Measurements from ENCODE around the gene CFAP91.

Gene CFAP91

GRCh38 chr3:119702530-119703527, at the start of gene CFAP91:
TSS of gene CFAP91 (plus strand) at chr3:119703022. CDS start at chr3:119703099, 77 bp downstream.
- DNase-seq = peak; percentile 79

- DNase-seq = no peak
Measured at GRCh38 chr3:119653876-119654275, 48.9 kb upstream of the CFAP91 start.

- no peak for DNase-seq
Measured at GRCh38 chr3:119657887-119658702, 44.7 kb upstream of the CFAP91 start.

DNA sequence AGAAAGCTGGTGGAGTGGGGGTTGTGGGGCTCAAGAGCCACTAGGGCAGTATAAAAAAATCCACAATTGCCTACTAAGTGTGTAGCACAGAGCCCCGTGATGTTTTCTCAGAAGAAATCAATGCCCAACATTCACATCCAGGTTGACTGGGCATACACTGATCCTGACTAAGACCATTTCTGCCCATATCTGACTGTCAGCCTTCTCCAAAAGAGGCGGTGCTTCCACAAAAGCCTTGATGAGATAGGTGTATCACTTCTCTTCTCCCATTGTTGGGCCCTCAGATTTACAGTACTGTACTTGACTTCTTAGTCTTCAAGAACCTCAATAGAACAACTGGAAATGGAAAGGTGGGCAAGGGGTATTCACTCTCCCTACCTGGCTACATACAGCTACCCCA, 43.8 kb upstream of the CFAP91 start:
- DNase-seq = no peak

DNA sequence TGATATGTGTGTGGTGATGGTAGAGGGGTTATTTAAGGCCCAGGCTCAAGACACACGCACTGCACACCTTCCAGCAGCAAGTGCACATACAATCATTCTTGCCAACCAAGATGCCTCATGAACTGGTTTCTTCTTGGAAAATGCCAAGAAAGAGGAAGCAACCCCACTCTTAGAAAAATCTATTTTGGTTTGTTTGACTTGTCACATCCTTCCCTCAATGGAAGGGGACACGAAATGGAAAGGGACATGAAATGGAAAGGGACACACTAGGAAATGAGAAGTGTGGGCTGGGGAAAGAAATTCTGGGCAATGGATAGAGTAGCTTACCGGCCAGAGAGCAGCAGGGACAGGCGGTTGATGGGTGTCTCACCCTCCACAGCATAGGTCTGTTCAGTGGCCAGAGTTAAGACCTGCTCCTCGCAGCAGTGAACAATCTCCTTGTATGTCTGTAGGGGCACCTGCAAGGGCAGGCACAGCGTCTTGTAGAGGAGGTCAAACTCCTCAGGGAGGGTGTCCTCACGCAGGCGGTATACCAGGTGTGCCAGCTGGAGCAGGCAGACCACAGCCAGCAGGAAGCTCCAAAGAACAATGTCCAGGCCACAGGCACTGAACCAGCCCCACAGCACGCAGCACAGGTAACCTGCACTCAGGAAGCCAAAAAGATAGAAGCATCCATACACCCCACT, 43.1 kb upstream of the CFAP91 start:
- no peak for DNase-seq

DNA sequence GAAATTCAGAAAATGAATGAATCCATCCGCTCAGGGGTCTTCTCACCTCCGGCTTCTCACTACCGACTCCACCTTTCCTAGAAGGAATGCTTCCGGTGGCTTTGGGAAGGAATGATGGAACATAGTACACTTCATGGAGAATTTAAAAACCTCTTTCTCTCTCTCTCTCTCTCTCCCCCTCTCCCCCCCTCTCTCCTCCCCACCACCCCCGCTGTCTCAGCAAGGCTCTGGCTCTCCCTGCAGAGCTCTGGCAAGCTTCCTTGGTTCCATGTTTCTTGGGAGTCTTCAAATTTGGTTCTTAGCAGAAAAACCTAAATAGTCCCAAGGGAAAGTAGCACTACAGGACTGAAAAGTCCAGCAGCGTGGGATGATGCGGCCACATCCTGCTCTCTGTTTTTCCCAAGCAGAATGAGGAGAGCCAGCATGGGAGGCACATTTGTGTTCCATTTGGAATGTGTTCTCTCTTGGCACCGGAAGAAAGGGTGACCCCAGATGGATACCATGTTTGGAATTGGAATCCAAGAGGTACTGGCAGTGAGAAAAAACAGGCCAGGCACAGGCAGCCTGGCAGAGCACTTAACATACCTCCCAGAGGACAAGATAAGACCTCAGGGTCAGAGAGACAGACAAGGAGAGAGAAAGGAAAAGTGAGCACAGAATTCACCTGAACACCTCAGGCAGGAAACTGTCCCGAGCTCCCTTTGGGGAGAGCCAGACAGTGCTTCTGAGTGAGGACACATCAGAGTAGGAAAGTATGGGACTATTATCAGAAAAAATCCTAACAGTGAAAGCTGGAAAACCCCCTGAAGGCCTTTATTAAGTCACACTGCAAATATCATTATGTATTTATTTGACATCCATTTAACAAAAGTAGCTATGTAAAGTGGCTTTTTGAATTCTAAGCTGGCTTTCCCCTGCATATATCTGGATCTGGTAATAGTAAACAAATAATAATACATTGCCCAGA, 42.1 kb upstream of the CFAP91 start, which contains the start of gene POPDC2:
Gene POPDC2, minus strand, starts transcription at position 116 of the 967 bp plus-strand sequence. CDS start 166 bp downstream, outside the sequence.
- DNase-seq = no peak

- no peak for DNase-seq
Measured at GRCh38 chr3:119662604-119663373, 40.0 kb upstream of the CFAP91 start.

DNA sequence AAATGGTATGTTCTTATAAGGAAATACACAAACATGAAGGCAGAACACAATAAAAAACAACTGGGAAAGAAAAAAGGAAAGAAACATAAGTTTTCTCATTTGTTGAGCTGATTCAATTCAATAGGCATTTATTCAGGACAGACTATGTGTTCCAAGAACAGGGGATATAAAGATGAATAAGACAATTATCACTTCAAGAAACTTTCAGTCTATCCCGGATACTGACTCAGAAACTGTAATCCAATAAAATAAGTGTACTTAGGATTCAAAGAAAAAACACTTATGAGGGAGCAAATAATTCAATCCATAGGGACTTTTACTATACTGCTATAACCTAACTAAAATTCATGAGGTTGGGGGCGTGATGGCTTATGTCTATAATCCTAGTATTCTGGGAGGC, 38.9 kb upstream of the CFAP91 start:
- DNase-seq = no peak

GRCh38 chr3:119664370-119664769, 38.5 kb upstream of the CFAP91 start:
- no peak for DNase-seq

DNA sequence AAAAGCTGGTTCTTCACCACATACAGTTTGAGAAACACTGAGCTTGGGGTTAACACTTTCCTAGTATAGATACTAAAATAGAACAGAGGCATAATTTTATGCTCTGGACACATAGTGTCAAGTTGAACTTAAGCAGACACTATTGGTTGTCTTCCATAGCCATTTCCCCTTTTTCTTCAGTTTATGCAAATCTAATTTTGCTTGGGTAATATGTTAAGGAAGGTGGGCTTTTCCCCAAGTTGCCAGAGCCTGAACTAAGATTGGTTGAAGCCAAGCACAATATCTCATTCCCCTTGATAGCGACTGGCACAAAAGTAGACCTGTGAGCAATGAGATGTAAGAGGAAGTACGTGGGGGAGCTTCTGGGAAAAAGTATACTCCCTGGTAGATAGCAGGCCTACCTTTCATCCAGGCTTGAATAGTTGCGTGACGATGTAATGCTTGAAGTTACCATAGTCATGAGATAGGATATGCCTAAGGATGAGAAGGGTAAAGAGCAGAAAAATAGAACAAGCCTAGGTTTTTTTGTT, 37.9 kb upstream of the CFAP91 start:
- DNase-seq = no peak

GRCh38 chr3:119665954-119666559, 36.8 kb upstream of the CFAP91 start:
- DNase-seq = no peak

- DNase-seq = no peak
Measured at GRCh38 chr3:119669906-119670570, 32.8 kb upstream of the CFAP91 start.

- no peak for DNase-seq
Measured at GRCh38 chr3:119672776-119673175, 30.0 kb upstream of the CFAP91 start.

- DNase-seq = no peak
Measured at GRCh38 chr3:119673875-119674274, 28.9 kb upstream of the CFAP91 start.

GRCh38 chr3:119675188-119675874, 27.5 kb upstream of the CFAP91 start:
- DNase-seq = no peak

DNA sequence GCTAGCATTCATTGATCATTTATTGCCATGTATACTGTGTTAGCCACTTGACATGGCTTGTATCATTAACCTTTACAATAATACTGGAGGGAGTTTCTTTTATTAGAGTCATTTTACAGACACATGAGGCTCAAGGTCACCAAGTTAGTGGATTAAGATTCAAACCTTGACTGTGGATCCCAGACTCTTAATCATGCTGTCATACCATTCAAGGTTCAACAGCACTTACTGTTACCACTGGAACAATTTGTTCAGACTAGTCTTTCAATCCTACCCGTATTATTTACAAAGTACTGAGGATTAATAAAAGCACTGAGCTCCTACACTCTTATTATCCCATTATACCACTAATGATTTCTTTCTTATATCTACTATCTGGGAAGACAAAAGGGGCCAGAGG, 26.8 kb upstream of the CFAP91 start:
- no peak for DNase-seq

DNA sequence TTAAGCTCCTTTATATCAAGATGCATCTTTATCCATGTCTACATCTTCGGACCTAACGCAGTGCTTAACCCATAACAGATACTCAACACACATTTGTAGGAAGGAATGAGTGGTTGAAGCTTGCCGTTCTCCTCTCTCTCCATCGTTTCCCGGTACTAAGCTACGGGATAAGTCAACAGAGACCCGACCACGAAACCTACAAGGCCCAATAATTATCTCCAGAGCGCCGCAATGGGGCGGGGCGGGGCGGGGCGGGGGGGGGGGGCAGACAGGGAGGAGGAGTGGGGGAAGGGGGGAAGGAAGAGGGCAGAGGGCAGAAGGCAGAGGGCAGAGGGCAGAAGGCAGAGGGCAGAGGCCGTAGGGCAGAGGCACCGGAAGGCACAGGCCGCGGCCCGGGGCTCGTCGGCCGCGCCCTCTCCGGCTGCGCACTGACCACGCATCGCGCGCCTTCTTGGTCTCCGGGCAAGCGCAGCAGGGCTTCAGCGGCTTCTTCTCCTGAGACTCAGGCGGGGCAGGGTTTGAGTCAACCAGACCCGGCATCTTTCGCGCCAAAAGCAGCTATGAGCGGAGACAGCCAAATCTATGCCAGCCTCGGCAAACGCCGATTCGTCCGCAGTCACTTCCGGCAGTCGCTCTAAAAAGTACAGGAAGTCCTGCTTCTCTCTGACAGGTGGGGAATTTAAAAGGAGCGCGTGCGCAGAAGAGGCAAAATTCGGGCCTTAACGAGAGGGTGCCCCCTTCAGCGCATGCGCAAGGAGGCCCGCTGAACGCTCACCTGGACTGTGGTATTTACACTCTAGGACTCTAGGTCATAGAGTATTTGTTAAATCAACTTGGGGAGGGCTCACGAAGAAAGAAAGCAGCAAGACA, 25.8 kb upstream of the CFAP91 start, which contains the start of gene COX17:
Gene COX17, minus strand, starts transcription at position 636 of the 870 bp plus-strand sequence. Its CDS starts 96 bp downstream, at position 540.
- peak; percentile 75 for DNase-seq

DNA sequence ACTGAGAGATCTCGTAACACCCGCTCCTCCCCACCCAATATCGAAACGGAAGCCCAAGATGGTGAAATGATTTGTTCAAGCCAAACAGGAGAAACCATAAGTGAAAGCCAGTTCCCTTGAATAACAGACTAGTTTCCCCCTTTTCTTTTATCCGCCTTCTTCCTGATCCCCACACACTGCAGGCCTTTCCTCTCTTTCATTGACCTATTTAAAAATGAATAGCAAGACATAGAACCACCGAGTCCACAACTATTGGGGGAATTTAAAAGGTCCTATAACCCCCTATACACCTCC, 25.2 kb upstream of the CFAP91 start:
- no peak for DNase-seq

All from GOT3 (cell line).